Effector memory CD4-positive, alpha-beta T cell (primary cell): ENCODE results near the gene MADD.

Source experiments
- DNase-seq, 3 donors: peaks; one replicate each; pipeline ENCODE4 v3.0.0-alpha.2; 2020
- H3K27ac ChIP-seq: 2 replicates; pipeline ENCODE4 v1.7.0; 2013; ENCODE audit warnings: mild to moderate bottlenecking, low read length, moderate library complexity; ENCODE audit not compliant: insufficient read depth, poor library complexity, severe bottlenecking
- H3K27me3 ChIP-seq: replicated peaks from 2 replicates; pipeline ENCODE4 v1.7.0; 2013; ENCODE audit warnings: mild to moderate bottlenecking, low read length; ENCODE audit not compliant: insufficient read depth, control insufficient read depth, poor library complexity, severe bottlenecking
- H3K36me3 ChIP-seq: 2 replicates; pipeline ENCODE4 v1.7.0; 2013; ENCODE audit warnings: mild to moderate bottlenecking, low read length, moderate library complexity; ENCODE audit not compliant: control insufficient read depth, insufficient read depth
- H3K4me1 ChIP-seq: 2 replicates; pipeline ENCODE4 v1.7.0; 2013; ENCODE audit warnings: low read length, mild to moderate bottlenecking; ENCODE audit not compliant: control insufficient read depth, insufficient read depth, poor library complexity, severe bottlenecking
- H3K4me3 ChIP-seq: 2 replicates; pipeline ENCODE4 v1.7.0; 2013; ENCODE audit warnings: low read length, low read depth, mild to moderate bottlenecking; ENCODE audit not compliant: insufficient read depth, poor library complexity, severe bottlenecking
- H3K9me3 ChIP-seq: 2 replicates; pipeline ENCODE4 v1.7.0; 2013; ENCODE audit warnings: mild to moderate bottlenecking, low read length, moderate library complexity; ENCODE audit not compliant: control insufficient read depth

Gene MADD

GRCh38 chr11:47356129-47356997 is 86.4 kb downstream of the MADD start:
- H3K27me3 ChIP-seq, result no peaks in the 10 kb centered on the region
- H3K36me3 ChIP-seq, result no peaks in the 10 kb centered on the region
- no peaks in the 10 kb centered on the region for H3K4me1 ChIP-seq
- no peak overlapping the region for H3K27ac ChIP-seq
- no peak for DNase-seq
- H3K9me3 ChIP-seq, result no peaks in the 10 kb centered on the region
- no peak overlapping the region for H3K4me3 ChIP-seq

- no peak overlapping the region for H3K27ac ChIP-seq
- no peaks in the 10 kb centered on the region for H3K4me1 ChIP-seq
- H3K4me3 ChIP-seq, result no peak overlapping the region
- H3K27me3 ChIP-seq, result no peaks in the 10 kb centered on the region
- no peaks in the 10 kb centered on the region for H3K9me3 ChIP-seq
- no peak for DNase-seq
- H3K36me3 ChIP-seq, result no peaks in the 10 kb centered on the region
Measured at GRCh38 chr11:47356998-47357329, 87.0 kb downstream of the MADD start.

GRCh38 chr11:47357985-47358730 is 88.2 kb downstream of the MADD start:
- Histone ChIP-seq H3K4me3 (no peak overlapping the region), H3K27me3 (no peaks in the 10 kb centered on the region), H3K9me3 (no peaks in the 10 kb centered on the region), H3K36me3 (no peaks in the 10 kb centered on the region), H3K4me1 (no peaks in the 10 kb centered on the region), H3K27ac (no peak overlapping the region)
- no peak for DNase-seq

- Histone ChIP-seq H3K27me3 (no peaks in the 10 kb centered on the region), H3K36me3 (no peaks in the 10 kb centered on the region), H3K9me3 (no peaks in the 10 kb centered on the region), H3K4me1 (no peaks in the 10 kb centered on the region), H3K4me3 (no peak overlapping the region), H3K27ac (no peak overlapping the region)
- DNase-seq, result no peak
Measured at GRCh38 chr11:47358731-47359051, 88.8 kb downstream of the MADD start.

GRCh38 chr11:47359162-47359561 is 89.2 kb downstream of the MADD start:
- Histone ChIP-seq H3K4me1 (no peaks in the 10 kb centered on the region), H3K4me3 (no peak overlapping the region), H3K9me3 (no peaks in the 10 kb centered on the region), H3K36me3 (no peaks in the 10 kb centered on the region), H3K27ac (no peak overlapping the region), H3K27me3 (no peaks in the 10 kb centered on the region)
- DNase-seq, result no peak

GRCh38 chr11:47359586-47359985 is 89.7 kb downstream of the MADD start:
- Histone ChIP-seq H3K36me3 (no peaks in the 10 kb centered on the region), H3K27me3 (no peaks in the 10 kb centered on the region), H3K4me1 (no peaks in the 10 kb centered on the region), H3K9me3 (no peaks in the 10 kb centered on the region), H3K4me3 (no peak overlapping the region), H3K27ac (no peak overlapping the region)
- no peak for DNase-seq

GRCh38 chr11:47360341-47360740 is 90.4 kb downstream of the MADD start:
- no peaks in the 10 kb centered on the region for H3K9me3 ChIP-seq
- DNase-seq, result no peak
- H3K36me3 ChIP-seq, result no peaks in the 10 kb centered on the region
- no peak overlapping the region for H3K4me3 ChIP-seq
- no peaks in the 10 kb centered on the region for H3K4me1 ChIP-seq
- H3K27me3 ChIP-seq, result no peaks in the 10 kb centered on the region
- no peak overlapping the region for H3K27ac ChIP-seq

- no peaks in the 10 kb centered on the region for H3K27me3 ChIP-seq
- no peaks in the 10 kb centered on the region for H3K4me1 ChIP-seq
- no peaks in the 10 kb centered on the region for H3K9me3 ChIP-seq
- no peaks in the 10 kb centered on the region for H3K36me3 ChIP-seq
- no peak overlapping the region for H3K4me3 ChIP-seq
- no peak for DNase-seq
- no peak overlapping the region for H3K27ac ChIP-seq
Measured at GRCh38 chr11:47361419-47361818, 91.5 kb downstream of the MADD start.

- H3K27me3 ChIP-seq, result no peaks in the 10 kb centered on the region
- no peak overlapping the region for H3K4me3 ChIP-seq
- no peak overlapping the region for H3K27ac ChIP-seq
- no peak for DNase-seq
- H3K9me3 ChIP-seq, result no peaks in the 10 kb centered on the region
- H3K4me1 ChIP-seq, result no peaks in the 10 kb centered on the region
- H3K36me3 ChIP-seq, result no peaks in the 10 kb centered on the region
Measured at GRCh38 chr11:47366020-47366490, 96.1 kb downstream of the MADD start.

- Histone ChIP-seq H3K9me3 (no peaks in the 10 kb centered on the region), H3K4me1 (no peaks in the 10 kb centered on the region), H3K36me3 (no peaks in the 10 kb centered on the region), H3K27ac (no peak overlapping the region), H3K27me3 (no peaks in the 10 kb centered on the region), H3K4me3 (no peak overlapping the region)
- no peak for DNase-seq
Measured at GRCh38 chr11:47369676-47370075, 99.7 kb downstream of the MADD start.
